Progenitor cell of endocrine pancreas (in vitro differentiated cells): Measurements from ENCODE around the gene CCDC92. TPM values are rescaled to one million over a fixed set of nuclear protein-coding genes. Genes with fewer than 3 reads are reported as not detected.

Source experiments
- DNase-seq: peaks from one replicate; pipeline ENCODE4 v3.0.0; 2021; ENCODE audit warnings: low spot score; ENCODE audit not compliant: unreplicated experiment
- H3K27ac Mint-ChIP-seq: 2 replicates; pipeline ENCODE4 v1.8.0; 2021; ENCODE audit warnings: mild to moderate bottlenecking, moderate library complexity, mixed read lengths
- H3K27me3 Mint-ChIP-seq: 2 replicates; pipeline ENCODE4 v1.8.0; 2021; ENCODE audit warnings: mixed read lengths
- H3K36me3 Mint-ChIP-seq: 2 replicates; pipeline ENCODE4 v1.8.0; 2022; ENCODE audit warnings: mixed read lengths; ENCODE audit not compliant: insufficient read depth
- H3K4me1 Mint-ChIP-seq: 2 replicates; pipeline ENCODE4 v1.8.0; 2021; ENCODE audit warnings: low read depth, mixed read lengths
- H3K4me3 Mint-ChIP-seq: 2 replicates; pipeline ENCODE4 v1.8.0; 2021; ENCODE audit warnings: low read depth, mild to moderate bottlenecking, moderate library complexity, mixed read lengths
- H3K9me3 Mint-ChIP-seq: 2 replicates; pipeline ENCODE4 v1.8.0; 2021; ENCODE audit warnings: low read depth, mixed read lengths
- CTCF ChIP-seq: fragments of 200-600 bp; sonication (generic); IDR thresholded peaks from one replicate; pipeline ENCODE4 v1.5.0; 2021; ENCODE audit warnings: antibody characterized with exemption, mild to moderate bottlenecking; ENCODE audit not compliant: unreplicated experiment
- total RNA-seq: library from RNA; stranded (reverse); gene quantifications from 2 replicates; pipeline ENCODE4 v1.2.1, GENCODE V29; 2021

The CCDC92 gene
- total RNA-seq, 1 donor from 2014 or later, result 59.1 TPM

DNA sequence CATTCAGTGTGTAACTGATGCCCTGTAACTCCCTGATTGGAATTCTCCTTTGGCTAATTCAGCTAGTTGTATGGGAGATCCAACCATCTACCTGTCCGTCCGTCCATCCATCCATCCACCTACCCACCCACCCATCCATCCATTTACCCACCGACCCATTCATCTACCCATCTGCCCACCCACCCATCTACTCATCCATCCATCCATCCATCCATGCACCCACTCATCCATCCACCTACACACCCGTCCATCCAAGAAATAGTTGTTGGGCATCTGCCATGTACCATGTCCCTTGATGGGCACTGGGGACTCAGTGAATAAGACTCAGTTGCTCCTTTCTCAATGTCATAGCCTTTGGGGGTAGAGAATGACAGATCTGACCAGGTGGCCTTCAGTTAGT, 48.1 kb downstream of the CCDC92 start:
- H3K4me1 Mint-ChIP-seq, result no peaks in the 10 kb centered on the region
- H3K4me3 Mint-ChIP-seq, result no peak overlapping the region
- H3K27me3 Mint-ChIP-seq, result no peaks in the 10 kb centered on the region
- no peaks in the 10 kb centered on the region for H3K36me3 Mint-ChIP-seq
- no peaks in the 10 kb centered on the region for H3K9me3 Mint-ChIP-seq
- no peak overlapping the region for H3K27ac Mint-ChIP-seq
- no peak for TF ChIP-seq CTCF
- DNase-seq, result no peak

DNA sequence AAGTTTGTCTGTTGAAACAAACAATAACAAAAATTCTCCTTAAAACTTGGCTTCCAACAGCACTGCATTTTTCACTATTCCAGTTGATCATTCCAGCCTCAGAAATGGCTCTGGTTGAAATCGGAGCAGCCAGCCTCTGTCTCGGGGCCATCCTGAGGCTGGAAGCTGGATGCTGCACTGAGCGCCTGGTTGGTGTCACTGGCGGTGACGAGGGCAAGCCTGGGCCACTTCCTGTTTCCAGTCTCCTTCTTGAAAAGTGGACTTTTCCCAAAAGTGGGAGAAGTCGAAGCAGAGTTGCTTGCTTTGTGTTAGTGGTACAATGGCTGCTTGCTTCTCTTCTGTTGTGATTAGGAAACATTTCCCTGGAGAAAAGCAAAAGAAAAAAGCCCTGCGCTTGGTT, 48.7 kb downstream of the CCDC92 start:
- no peak overlapping the region for H3K4me3 Mint-ChIP-seq
- no peaks in the 10 kb centered on the region for H3K9me3 Mint-ChIP-seq
- H3K27ac Mint-ChIP-seq, result no peak overlapping the region
- no peaks in the 10 kb centered on the region for H3K36me3 Mint-ChIP-seq
- no peak for DNase-seq
- H3K27me3 Mint-ChIP-seq, result no peaks in the 10 kb centered on the region
- H3K4me1 Mint-ChIP-seq, result no peaks in the 10 kb centered on the region
- TF ChIP-seq CTCF, result no peak

GRCh38 chr12:123923038-123923437, 49.6 kb downstream of the CCDC92 start:
- TF ChIP-seq CTCF, result no peak
- Mint-ChIP-seq H3K36me3 (no peaks in the 10 kb centered on the region), H3K27ac (no peak overlapping the region), H3K4me3 (no peak overlapping the region), H3K4me1 (no peaks in the 10 kb centered on the region), H3K9me3 (no peaks in the 10 kb centered on the region), H3K27me3 (no peaks in the 10 kb centered on the region)
- no peak for DNase-seq

DNA sequence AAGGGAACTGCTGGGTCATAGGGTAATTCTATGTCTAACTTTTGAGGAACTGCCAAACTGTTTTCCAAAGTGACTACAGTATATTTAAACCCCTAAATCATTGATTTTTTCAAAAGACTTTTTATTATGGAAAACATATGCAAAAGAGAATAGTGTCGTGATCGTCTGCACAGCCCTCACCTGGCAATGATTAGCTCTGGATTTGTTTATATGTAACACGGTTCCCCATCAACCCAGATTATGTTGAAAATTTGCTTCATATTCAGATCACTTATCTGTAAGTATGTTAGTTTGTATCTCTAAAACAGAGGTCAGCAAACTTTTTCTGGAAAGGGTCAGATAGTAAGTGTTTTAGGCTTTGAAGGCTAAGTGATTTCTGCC, 52.7 kb downstream of the CCDC92 start:
- TF ChIP-seq CTCF, result no peak
- Mint-ChIP-seq H3K9me3 (no peaks in the 10 kb centered on the region), H3K27me3 (peaks cover 8% of the 10 kb centered on the region), H3K4me3 (no peak overlapping the region), H3K36me3 (no peaks in the 10 kb centered on the region), H3K4me1 (no peaks in the 10 kb centered on the region), H3K27ac (no peak overlapping the region)
- no peak for DNase-seq

DNA sequence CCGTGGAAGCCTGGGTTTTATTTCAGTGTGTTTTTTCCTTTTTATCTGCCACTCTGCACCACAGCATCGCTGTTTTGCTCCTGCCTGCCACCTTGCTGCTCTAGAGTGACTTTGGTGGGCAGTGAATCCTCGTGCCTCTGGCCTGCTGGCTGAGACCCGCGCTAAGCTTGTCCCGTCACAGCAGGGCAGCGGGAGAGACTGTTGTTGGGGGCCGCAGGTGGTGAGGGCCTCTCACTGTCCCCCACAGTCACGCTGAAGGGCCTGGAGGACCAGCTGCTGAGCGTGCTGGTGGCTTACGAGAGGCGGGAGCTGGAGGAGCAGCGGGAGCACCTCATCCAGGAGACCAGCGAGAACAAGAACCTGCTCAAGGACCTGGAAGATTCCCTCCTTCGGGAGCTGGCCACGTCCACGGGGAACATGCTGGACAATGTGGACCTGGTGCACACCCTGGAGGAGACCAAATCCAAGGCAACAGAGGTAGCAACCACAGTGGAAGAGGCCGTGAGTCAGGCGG, 55.2 kb downstream of the CCDC92 start:
- H3K4me1 Mint-ChIP-seq, result peaks cover 8% of the 10 kb centered on the region
- H3K4me3 Mint-ChIP-seq, result no peak overlapping the region
- H3K27ac Mint-ChIP-seq, result no peak overlapping the region
- peaks cover 8% of the 10 kb centered on the region for H3K27me3 Mint-ChIP-seq
- no peak for DNase-seq
- H3K36me3 Mint-ChIP-seq, result no peaks in the 10 kb centered on the region
- TF ChIP-seq CTCF, result no peak
- H3K9me3 Mint-ChIP-seq, result no peaks in the 10 kb centered on the region
